Thyroid gland (tissue), 4 donors: Measurements from ENCODE around the gene A2ML1.

Source experiments
- POLR2A ChIP-seq, 2 donors: fragments of 450-650 bp; IDR thresholded peaks; one replicate each; pipeline ENCODE4 v1.6.1; 2017; ENCODE audit warnings: antibody characterized with exemption in 2 of 2, mild to moderate bottlenecking in 2 of 2, moderate library complexity in 1 of 2
- TF ChIP-seq, protein P1 (sequence below), 6 experiments: fragments of 200-600 bp in 3 of 6; fragments of 450-650 bp in 3 of 6; sonication (generic) in 3 of 6; IDR thresholded peaks; one replicate each; pipeline ENCODE4 v1.5.1; 2016 to 2019; ENCODE audit warnings: antibody characterized with exemption in 6 of 6, mild to moderate bottlenecking in 2 of 6, inconsistent platforms in 1 of 6, moderate library complexity in 1 of 6

- TF ChIP-seq, protein P1, sequence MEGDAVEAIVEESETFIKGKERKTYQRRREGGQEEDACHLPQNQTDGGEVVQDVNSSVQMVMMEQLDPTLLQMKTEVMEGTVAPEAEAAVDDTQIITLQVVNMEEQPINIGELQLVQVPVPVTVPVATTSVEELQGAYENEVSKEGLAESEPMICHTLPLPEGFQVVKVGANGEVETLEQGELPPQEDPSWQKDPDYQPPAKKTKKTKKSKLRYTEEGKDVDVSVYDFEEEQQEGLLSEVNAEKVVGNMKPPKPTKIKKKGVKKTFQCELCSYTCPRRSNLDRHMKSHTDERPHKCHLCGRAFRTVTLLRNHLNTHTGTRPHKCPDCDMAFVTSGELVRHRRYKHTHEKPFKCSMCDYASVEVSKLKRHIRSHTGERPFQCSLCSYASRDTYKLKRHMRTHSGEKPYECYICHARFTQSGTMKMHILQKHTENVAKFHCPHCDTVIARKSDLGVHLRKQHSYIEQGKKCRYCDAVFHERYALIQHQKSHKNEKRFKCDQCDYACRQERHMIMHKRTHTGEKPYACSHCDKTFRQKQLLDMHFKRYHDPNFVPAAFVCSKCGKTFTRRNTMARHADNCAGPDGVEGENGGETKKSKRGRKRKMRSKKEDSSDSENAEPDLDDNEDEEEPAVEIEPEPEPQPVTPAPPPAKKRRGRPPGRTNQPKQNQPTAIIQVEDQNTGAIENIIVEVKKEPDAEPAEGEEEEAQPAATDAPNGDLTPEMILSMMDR (IDR thresholded peaks at IDR 0.05) = peak in 5 of 6 experiments; percentile 39 to 68 (median 65)
- no peak for TF ChIP-seq POLR2A (IDR thresholded peaks at IDR 0.05)
Observed at GRCh38 chr12:8860165-8860961, 37.9 kb downstream of the A2ML1 start.
